SK-N-SH (cell line): Measurements from ENCODE around the gene PLOD2.

ENCODE experiments used
- CTCF ChIP-seq: fragments of 200-600 bp; sonication (generic); IDR thresholded peaks from 2 replicates; pipeline ENCODE4 v1.6.1; 2017; ENCODE audit warnings: antibody characterized with exemption, mild to moderate bottlenecking, moderate library complexity
- EP300 ChIP-seq, 2 experiments: IDR thresholded peaks; 2 replicates each; pipeline versions ENCODE4 v1.4.0 to v1.6.1; 2012; ENCODE audit warnings: borderline replicate concordance in 1 of 2, low read depth in 1 of 2, low read length in 1 of 2
- FOXM1 ChIP-seq: IDR thresholded peaks from 2 replicates; pipeline ENCODE4 v1.4.0; 2012; ENCODE audit warnings: low read depth, mild to moderate bottlenecking
- GABPA ChIP-seq: IDR thresholded peaks from 2 replicates; pipeline ENCODE4 v1.4.0; 2012; ENCODE audit warnings: low read depth, mild to moderate bottlenecking
- JUND ChIP-seq: IDR thresholded peaks from 2 replicates; pipeline ENCODE4 v1.4.0; 2012
- MEF2A ChIP-seq: IDR thresholded peaks from 2 replicates; pipeline ENCODE4 v1.4.0; 2012; ENCODE audit warnings: low read depth, borderline replicate concordance
- PBX3 ChIP-seq: IDR thresholded peaks from 2 replicates; pipeline ENCODE4; 2012
- POLR2AphosphoS5 ChIP-seq: IDR thresholded peaks from 2 replicates; pipeline ENCODE4 v1.6.1; 2012; ENCODE audit warnings: low read depth, low read length
- RAD21 ChIP-seq: IDR thresholded peaks from 2 replicates; pipeline ENCODE4 v1.6.1; 2012; ENCODE audit warnings: mild to moderate bottlenecking, low read length
- TCF12 ChIP-seq: IDR thresholded peaks from 2 replicates; pipeline ENCODE4 v1.4.0; 2012
- USF2 ChIP-seq: fragments of 150-350 bp; IDR thresholded peaks from 2 replicates; pipeline ENCODE4 v1.6.1; 2017; ENCODE audit warnings: antibody characterized with exemption, low read length, low read depth, borderline replicate concordance

- TF ChIP-seq RAD21: no peak
- no peak for TF ChIP-seq CTCF
- no peak for TF ChIP-seq JUND
- no peak for TF ChIP-seq FOXM1
- TF ChIP-seq PBX3: no peak
- TF ChIP-seq GABPA: no peak
- TF ChIP-seq TCF12: no peak
- no peak for TF ChIP-seq USF2
- TF ChIP-seq EP300 (IDR thresholded peaks at IDR 0.05; ENCODE audit: borderline replicate concordance in 1 of 2, low read depth in 1 of 2, low read length in 1 of 2): no peak
- TF ChIP-seq MEF2A: no peak
- no peak for TF ChIP-seq POLR2AphosphoS5
These were observed 42.8 kb upstream of the PLOD2 start for GRCh38 chr3:146203776-146204175.
